HG03039 (cell line): Measurements from ENCODE around the gene FHDC1.
"Not testable (repeated sequence)": the region's sequence is repeated elsewhere in the genome, so short reads cannot be mapped to it uniquely, and the experiment has no call there.

Experiments
- ATAC-seq: cut with Tn5 transposase; IDR thresholded peaks from one replicate; pipeline ENCODE4 v1.9.1; 2021; ENCODE audit warnings: mild to moderate bottlenecking, moderate library complexity; ENCODE audit not compliant: unreplicated experiment

Gene FHDC1, protein sequence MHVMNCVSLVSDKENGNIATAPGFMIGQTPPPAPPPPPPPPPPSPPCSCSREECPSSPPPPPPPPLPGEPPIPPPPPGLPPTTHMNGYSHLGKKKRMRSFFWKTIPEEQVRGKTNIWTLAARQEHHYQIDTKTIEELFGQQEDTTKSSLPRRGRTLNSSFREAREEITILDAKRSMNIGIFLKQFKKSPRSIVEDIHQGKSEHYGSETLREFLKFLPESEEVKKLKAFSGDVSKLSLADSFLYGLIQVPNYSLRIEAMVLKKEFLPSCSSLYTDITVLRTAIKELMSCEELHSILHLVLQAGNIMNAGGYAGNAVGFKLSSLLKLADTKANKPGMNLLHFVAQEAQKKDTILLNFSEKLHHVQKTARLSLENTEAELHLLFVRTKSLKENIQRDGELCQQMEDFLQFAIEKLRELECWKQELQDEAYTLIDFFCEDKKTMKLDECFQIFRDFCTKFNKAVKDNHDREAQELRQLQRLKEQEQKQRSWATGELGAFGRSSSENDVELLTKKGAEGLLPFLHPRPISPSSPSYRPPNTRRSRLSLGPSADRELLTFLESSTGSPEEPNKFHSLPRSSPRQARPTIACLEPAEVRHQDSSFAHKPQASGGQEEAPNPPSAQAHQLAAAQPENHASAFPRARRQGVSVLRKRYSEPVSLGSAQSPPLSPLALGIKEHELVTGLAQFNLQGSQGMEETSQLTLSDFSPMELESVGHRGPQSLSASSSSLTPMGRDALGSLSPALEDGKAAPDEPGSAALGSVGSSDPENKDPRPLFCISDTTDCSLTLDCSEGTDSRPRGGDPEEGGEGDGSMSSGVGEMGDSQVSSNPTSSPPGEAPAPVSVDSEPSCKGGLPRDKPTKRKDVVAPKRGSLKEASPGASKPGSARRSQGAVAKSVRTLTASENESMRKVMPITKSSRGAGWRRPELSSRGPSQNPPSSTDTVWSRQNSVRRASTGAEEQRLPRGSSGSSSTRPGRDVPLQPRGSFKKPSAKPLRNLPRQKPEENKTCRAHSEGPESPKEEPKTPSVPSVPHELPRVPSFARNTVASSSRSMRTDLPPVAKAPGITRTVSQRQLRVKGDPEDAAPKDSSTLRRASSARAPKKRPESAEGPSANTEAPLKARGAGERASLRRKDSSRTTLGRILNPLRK

DNA sequence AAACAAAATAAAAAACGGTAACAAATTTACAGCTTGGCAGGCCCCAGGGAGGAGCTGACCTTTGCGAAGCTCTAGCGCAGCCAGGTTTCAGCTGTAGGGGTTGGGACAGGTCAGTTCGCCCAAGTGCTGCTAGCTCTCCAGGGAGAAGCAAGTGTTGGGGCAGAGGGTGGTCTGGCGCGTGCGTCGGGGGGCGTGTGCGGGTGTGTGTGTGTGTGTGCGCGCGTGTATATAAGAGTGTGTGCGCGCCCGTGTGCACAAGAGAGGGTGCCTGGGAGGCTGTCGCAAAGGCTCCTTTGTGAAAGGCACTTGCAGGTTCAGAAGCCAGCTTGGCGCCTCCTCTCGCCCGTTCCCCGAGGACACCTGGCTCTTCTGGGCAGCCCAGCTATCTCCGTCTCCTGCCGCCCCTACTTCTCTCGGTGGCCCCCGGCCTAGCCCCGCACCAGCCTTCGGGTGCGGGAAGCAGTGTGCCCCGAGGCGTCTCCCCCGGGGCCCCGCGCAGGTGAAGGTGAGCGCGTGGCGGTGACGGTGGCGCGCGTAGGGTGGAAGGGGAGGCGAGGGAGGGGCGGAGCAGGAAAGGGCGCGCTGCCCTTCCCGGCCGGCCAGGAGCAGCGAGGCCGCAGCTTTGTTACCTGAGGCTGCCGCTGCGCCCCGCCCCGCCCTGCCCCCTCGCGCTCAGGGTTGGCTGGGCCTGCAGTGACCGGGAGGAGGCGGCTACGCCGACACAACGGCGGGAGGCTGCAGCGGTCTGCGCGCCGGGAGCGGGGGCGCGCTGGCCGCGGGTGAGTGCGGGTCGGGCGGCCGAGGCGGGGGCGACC lies at the start of gene FHDC1:
FHDC1 (plus strand) TSS at position 693 of the 815 bp plus-strand sequence. CDS start 6,735 bp downstream, outside the sequence.
- no peak for ATAC-seq

DNA sequence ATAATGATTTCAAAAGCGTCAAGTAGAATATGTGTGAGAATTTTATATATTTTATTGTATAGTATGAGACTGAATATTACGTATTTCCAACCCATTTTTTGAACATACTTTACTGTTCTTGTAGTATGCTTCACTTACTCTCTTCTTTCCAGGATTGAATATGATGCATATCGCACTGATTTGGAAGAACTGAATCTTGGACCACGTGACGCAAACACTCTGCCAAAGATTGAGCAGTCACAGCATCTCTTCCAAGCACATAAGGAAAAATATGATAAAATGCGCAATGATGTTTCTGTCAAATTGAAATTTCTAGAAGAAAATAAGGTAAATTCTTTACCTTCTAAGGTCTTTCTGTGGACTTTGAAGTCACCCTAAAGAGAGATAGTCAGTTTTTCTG lies 48.1 kb upstream of the FHDC1 start:
- ATAC-seq: no peak

DNA sequence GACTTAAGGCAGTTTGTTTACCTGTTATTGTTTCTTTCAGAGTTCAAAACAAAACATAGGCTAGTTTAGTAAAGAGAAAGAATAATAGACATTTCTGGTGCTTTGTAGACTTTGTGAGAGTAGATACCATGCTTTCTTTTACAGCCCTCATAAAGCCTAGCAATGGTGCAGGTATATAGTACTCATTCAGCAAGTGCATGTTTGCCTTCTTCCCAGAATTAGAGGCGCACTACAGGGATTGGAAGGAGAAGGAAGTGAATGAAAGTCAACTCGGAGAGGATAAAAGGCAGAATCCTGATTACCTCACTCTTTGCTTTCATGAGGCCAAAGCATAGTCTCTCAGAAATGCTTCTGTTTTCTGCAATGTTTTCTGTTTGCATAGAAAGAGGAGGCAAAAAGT lies 43.1 kb upstream of the FHDC1 start:
- ATAC-seq: no peak

DNA sequence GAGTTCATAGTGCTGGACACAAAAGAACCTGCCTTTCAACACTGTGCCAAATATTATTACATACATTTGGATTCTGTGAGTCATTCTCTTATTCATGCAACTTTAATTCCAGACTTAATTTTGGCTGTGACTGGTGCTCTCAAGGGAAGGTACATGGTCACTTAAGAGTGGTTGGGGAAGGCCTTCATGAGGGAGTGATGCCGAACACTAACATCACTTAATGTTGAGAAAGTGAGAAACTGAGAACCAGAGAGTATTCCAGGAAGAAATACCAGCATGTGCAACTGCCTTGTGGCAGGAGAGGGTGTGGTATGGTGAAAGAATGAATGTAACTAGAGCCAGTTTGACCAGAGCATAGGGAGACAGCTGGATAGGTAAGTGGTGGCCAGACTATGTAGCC lies 41.5 kb upstream of the FHDC1 start:
- no peak for ATAC-seq

DNA sequence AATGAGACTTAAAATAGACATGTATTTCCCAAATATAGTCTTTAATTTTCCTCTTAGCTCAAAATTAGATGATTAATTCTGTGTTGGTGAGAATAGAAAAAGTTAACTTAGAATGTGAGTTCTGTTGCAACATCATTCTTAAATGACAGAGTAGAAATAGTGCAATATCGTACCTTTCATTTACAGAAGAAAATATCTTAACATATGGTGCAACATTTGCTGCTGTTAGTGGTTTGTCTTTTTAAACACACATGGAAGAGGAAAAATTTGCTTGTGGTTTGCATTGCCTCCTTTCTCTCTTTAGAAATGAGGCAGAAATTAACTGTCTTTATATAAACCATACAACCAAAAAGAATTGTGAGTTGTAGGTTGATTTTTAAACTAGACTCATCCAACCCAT lies 39.3 kb upstream of the FHDC1 start:
- ATAC-seq: no peak

DNA sequence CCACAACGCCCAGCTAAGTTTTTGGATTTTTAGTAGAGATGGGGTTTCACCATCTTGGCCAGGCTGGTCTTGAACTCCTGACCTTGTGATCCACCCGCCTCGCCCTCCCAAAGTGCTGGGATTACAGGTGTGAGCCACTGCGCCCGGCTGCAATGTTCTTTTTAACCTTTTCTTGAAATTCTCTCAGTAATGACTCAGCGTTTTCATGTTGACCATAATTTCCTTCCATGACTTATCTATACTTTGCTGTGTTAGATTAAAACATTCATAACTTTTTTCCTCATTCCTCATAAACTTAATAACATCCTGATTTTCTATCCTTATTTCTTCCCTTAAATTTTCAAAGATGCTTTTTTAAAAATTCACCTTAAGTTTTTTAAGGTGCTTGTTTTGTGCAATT lies 38.0 kb upstream of the FHDC1 start:
- ATAC-seq: not testable (repeated sequence)

DNA sequence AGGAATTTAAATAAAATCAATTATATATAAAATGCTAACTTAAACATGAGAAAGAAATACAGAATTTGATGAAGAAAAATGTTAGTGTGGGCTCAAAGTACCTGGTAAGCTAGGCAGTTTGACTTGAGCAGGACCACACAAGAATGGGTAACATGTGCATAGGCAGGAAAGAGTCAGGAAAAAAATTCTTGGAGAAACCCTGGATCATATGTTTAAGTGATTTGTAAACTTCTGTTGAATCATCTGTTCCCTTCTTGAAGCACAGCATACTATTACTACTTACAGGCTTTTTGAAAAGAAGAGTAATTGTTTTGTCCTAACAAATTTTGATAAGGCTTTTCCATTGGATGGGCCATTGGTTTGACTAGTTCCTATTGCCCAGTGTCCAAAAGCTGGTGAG lies 37.5 kb upstream of the FHDC1 start:
- ATAC-seq: no peak

DNA sequence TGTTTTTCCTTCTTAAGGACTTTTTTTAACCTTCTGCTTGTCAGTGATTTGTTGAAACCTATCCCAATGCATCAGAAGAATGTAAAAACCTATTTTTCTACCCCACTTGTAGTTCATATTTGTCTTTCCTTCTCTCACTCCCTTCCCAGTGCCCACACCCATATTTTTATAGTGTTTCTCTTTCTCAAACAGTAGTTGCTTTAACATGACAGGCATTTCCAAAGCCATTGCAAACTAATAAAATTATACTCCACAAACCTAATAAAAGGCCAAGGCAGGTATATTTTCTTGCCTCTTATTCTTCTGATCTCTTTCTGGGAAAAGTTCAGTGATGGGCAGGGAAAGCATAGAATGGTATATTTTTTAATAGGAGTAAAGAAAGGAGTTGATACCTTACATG lies 35.7 kb upstream of the FHDC1 start:
- no peak for ATAC-seq

DNA sequence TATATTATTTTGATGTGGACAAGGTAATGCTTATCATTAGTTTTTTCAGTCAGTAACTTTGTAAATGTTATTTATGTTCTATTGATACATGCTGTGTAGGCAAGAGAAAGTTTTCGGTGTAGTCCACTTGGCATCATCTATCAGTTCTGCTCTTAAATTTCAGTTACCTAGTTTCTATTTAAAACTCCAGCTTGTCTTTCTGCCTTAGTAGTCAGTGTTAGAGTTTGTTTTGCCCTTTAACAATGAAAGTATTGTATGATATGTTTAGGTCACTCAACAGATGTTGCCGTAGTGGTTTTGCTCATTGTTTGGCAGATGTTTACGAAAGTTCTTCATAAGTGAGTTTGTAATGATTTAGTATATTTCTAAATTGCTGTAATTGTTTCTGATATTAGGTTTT lies 34.9 kb upstream of the FHDC1 start:
- ATAC-seq: no peak

DNA sequence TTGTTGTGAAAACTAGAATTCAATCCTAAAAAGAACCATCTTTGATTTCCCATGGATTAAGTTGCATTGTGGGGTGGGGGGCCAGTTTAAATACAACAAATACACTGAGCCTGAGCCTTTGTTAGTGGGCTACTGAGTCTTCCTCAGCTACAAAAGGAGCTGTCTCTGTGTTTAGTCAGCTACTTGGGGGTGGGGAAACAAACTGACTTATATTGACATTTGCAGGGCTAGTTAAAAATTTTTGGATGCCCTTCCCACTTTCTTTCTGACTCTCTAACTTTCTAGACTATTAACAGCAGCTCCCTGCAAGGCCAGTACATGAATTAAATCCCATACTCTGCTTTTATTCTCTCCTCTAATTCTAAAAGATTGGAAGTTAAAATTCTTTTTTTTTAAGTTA lies 32.5 kb upstream of the FHDC1 start:
- ATAC-seq: no peak

DNA sequence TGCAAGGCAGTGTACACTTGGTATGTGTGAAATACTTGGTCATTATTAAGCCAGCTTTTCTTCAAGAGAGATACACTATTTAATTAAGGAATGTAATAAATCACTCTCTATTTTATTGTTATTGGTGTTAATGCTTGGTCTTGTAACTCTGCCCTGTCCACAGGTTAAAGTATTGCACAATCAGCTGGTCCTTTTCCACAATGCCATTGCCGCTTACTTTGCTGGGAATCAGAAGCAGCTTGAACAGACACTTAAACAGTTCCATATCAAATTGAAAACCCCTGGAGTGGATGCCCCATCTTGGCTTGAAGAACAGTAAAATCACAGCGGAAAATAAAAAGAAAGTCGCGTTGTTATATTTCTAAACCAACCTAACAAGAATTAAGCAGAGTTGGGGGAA lies 26.2 kb upstream of the FHDC1 start:
- ATAC-seq: no peak

DNA sequence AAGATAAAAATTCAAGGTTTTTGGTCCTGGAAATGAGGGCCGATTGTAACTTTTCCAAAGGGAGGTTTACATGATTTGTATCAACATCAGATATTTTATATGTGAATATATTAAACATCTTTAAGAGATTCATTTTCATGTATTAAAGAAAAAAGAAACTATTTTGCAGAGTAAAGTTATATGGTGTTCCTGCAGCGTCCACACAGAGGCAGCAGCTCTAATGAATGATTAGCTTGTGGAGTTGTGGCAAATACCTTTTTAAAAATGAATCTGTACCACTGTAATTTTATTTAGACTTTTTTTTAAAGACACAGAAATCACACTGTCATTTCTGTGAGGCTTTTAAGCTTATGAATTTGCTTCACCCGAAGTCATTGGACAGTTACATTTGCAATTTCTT lies 25.6 kb upstream of the FHDC1 start:
- ATAC-seq: no peak

DNA sequence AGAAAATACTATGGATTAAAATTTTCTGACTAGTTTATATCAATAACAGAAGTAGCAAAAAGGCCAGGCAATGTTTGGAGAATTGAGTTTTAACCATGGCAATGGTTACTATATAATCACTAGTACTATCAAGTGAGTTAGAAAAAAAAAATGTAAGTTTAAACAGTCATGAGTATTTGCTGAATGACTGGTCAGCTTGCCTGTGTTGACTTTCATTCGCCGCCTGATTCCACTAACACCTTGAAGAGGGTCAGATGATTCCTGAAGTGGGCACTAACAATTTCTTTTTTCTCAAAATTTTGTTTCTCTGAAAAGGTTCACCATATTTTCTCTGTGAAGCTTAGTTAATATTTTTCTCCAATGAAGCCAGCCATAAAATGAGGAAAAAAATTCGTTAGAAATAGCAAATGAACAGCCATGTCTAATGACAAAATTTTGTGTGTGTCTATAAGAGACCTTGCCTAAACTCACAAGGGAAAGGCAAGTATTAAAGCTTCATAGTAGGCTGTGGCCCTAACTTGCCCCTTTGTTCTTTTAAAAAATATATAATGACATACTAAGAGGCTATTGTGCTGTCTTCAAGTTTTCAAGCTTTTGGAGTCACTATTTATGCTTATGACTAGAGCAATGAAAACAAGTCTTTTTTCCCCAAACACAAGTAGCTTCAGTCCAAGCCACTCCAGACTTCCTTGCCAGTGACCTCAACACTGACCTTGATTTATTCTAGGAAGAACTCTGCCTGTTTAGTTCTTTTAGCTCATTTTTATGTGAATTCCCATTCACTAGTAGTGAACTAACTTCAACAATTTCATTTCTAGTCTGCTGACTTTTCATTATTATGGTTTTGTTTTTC lies 18.4 kb upstream of the FHDC1 start:
- no peak for ATAC-seq

DNA sequence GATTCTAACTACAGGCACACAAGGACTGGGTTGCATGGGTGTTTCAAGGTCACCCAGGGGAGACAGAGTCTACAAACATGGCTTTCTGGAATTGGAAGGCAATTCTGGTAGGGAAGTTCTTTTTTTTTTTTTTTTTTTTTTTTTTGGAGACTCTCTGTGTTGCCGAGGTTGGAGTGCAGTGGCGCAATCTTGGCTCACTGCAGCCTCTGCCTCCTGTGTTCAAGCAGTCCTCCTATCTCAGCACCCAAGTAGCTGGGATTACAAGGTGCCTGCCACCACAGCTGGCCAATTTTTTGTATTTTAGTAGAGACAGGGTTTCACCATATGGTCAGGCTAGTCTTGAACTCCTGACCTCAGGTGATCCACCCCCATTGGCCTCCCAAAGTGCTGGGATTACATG lies 16.3 kb upstream of the FHDC1 start:
- no peak for ATAC-seq

DNA sequence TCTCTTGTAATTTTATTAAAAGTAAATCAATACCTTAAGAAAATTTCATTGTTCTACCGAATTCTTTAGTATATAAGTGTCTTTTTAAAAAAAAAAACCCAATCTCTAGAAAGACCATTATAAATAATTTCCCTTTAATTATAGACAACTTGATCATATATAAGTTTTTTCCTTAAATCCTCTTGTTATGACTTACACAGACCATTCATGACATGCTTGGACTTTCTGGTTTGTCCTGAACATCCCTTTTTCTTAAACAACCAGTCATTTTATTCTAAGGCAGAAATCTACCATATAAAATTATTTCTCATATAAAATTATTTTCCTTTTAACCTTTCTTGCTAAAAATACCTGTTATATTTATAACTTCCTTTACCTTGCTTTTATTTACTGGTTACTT lies 15.4 kb upstream of the FHDC1 start:
- ATAC-seq: no peak

DNA sequence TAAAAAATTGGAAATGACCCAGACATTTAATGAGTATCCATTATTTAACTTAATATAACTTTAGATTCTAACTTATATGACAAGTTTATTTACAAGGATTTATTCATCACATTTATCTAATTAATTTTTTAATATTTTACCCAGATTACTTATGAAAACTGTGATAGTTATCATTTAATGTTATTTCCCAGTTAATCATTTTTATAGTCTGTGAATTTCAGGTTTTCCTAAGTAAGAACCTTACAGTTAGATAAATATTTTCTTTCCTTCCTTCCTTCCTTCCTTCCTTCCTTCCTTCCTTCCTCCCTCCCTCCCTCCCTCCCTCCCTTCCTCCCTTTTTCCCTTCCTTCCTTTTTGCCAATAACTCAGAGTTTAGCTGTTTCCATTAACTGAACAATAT lies 14.8 kb upstream of the FHDC1 start:
- ATAC-seq: no peak

DNA sequence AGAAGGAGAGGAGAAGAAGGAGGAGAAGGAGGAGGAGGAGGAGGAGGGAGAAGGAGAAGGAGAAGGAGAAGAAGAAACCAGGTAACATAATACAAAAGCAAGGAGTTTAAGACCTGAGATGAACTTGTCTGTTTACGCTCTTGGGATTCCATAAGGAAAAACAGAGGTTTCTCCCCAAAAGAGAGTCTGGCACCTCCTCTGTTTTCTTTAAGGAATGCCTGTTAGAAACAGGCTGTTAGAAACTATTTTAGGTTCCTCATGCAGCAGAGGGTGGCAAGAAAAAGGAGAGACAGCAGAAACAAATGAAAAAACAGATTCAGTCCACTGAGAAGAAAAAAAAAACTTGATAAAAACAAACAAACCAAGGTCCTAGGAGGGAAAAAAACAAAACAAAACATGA lies 10.3 kb upstream of the FHDC1 start:
- ATAC-seq: no peak

DNA sequence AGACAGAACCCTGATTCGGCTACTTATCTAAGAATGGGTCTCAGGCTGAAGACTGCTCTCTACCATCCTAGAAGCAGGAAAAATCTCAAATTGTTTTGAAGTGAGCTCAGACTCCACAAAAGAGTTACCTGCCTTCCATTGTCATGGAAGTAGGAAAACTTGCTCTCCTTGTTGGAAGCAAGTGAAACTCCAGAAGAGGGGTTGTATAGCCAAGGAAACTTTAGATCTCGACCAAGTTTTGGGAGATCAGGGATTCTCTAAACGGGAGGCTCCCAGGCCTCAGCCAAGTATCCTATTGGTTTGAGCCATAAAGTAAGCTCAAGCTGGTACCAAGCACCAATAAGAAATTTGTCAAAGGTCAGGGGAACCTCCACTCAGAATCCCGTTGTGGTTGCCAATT lies 9.2 kb upstream of the FHDC1 start:
- ATAC-seq: no peak

DNA sequence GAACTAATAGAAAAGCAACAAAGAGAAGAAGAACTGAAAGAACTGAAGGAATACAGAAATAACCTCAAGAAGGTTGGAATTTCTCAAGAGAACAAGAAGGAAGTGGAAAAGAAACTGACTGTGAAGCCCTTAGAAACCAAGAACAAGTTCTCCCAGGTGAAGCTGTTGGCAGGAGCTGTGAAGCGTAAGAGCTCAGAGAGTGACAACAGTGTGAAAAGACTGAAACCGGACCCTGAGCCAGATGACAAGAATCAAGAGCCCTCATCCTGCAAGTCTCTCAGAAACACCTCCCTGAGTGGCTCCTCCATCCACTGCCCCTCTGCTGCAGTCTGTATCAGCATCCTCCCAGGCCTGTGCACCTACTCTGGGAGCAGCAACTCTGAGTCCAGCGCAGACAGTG lies 8.4 kb upstream of the FHDC1 start:
- no peak for ATAC-seq

DNA sequence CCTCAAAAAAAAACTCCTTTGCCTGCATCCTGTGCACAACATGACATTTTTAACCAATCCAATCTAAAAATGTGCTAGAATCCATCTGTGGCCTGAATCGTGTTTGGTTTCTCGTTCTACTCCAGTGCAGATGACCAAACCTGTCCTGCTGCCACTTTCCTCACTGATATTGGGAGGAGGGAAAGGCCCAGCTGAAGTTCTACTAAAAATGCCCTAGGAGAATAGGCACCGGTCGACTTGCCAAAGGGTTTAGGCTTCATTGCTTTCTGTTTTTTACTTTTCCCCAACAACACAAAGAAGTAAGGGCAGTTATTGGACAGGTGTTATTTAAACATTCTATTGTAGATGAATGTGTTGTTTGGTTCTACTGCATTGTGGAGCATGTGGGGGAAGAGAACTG lies 7.8 kb upstream of the FHDC1 start:
- no peak for ATAC-seq
